HEK293T (cell line): ENCODE results near the gene INHBC.
"Not testable (repeated sequence)": the region's sequence is repeated elsewhere in the genome, so short reads cannot be mapped to it uniquely, and the experiment has no call there.

ENCODE experiments used
- ARNT ChIP-seq: fragments of 450-650 bp; IDR thresholded peaks from 2 replicates; pipeline ENCODE4 v1.6.1; 2017; ENCODE audit warnings: mild to moderate bottlenecking
- BHLHE40 ChIP-seq: fragments of 450-650 bp; IDR thresholded peaks from 2 replicates; pipeline ENCODE4 v1.6.1; 2016; ENCODE audit warnings: mild to moderate bottlenecking, moderate library complexity, borderline replicate concordance
- SP1 ChIP-seq: fragments of 450-650 bp; IDR thresholded peaks from 2 replicates; pipeline ENCODE4 v1.6.1; 2017

- not testable (repeated sequence) for TF ChIP-seq ARNT, SP1, BHLHE40
Observed at GRCh38 chr12:57495051-57495701, 60.6 kb downstream of the INHBC start.
